Nucleus accumbens (tissue), 56 donors: ENCODE data around the gene TAPBP.
"Not testable (repeated sequence)": the region's sequence is repeated elsewhere in the genome, so short reads cannot be mapped to it uniquely, and the experiment has no call there.

Source experiments
- DNase-seq, 56 donors: peaks; one replicate each; lab custom pipeline; 2025; lab: John Stamatoyannopoulos, UW

TAPBP gene

DNA sequence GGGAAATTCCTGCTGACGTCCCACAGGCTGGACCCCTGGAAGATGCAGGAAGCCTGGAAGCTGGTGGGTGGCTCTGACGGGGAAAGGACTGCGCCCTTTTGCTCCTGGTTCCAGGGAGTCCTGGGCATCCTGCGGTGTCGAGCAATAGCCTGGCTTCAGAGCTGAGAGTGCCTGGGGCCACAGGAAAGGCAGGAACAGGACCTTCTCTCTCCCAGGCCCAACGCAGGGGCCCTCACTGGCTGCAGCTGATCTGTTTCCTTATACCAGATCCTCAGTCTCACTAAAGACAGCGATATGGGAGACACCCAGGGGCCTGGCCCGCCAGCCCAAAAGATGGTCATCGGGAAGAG, 35.5 kb downstream of the TAPBP start:
- DNase-seq: no peak

DNA sequence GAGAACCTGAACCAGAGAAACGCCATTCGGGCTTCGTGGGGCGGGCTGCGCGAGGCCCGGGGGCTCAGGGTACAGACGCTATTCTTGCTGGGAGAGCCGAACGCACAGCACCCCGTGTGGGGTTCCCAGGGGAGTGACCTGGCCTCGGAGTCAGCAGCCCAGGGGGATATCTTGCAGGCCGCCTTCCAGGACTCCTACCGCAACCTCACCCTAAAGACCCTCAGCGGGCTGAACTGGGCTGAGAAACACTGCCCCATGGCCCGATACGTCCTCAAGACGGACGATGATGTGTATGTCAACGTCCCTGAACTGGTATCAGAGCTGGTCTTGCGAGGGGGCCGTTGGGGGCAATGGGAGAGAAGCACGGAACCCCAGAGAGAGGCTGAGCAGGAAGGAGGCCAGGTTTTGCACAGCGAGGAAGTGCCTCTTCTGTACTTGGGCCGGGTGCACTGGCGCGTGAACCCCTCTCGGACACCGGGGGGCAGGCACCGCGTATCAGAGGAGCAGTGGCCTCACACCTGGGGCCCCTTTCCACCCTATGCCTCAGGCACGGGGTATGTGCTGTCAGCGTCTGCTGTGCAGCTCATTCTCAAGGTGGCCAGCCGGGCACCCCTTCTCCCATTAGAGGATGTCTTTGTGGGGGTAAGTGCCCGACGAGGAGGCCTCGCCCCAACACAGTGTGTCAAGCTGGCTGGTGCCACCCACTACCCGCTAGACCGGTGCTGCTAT, 36.1 kb downstream of the TAPBP start:
- peak in 2 of 56 donors; percentile 7 to 20 for DNase-seq

DNA sequence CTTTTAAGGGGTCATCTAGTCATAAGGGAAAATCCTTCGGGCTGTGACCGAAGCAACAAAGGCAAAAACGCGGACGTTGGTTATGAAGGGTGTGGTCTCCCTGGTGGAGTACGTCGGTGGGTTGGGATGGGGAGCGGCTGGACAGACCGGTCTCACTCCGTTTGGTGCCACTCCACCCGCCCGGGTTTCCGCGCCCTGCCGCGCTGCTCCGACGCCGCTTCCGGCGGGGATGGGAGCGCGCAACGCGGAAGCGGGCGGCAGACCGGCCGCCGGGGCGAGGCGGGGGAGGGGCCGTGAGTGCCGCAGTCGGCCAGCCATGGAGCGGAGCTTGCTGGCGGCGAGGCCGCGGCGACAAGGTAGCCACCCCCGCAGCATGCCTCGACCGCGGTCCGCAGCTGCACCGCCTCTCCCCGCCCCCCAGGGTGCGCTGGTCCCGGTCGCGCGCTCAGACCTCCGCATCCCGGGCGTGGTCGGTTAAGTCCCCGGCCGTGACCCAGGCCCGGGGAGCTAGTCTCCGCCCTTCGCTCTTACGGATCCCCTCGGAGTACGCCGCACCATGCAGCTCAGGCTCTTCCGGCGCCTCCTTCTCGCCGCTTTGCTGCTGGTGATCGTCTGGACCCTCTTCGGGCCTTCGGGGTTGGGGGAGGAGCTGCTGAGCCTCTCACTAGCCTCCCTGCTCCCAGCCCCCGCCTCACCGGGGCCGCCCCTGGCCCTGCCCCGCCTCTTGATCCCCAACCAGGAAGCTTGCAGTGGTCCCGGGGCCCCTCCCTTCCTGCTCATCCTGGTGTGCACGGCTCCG, 36.8 kb downstream of the TAPBP start, which contains the start of gene B3GALT4:
Gene B3GALT4, plus strand, starts transcription at position 260 of the 799 bp plus-strand sequence. Its CDS starts 297 bp downstream, at position 557.
- peak in 45 of 56 donors; percentile 9 to 79 (median 57) for DNase-seq

DNA sequence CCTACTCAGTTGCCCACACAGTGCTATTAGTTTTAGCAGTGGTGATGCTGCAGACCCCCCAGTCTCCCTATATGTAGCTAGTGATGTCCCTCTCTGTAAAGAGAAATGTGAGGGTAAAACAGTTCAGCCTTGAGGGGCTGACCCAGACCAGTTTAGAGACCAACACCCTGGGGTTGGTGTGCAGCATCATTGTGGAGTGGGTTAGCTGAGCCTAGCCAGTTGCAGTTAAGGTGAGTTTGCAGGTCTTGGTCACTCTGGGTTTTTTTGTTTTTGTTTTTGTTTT, 37.4 kb downstream of the TAPBP start:
- no peak for DNase-seq

DNA sequence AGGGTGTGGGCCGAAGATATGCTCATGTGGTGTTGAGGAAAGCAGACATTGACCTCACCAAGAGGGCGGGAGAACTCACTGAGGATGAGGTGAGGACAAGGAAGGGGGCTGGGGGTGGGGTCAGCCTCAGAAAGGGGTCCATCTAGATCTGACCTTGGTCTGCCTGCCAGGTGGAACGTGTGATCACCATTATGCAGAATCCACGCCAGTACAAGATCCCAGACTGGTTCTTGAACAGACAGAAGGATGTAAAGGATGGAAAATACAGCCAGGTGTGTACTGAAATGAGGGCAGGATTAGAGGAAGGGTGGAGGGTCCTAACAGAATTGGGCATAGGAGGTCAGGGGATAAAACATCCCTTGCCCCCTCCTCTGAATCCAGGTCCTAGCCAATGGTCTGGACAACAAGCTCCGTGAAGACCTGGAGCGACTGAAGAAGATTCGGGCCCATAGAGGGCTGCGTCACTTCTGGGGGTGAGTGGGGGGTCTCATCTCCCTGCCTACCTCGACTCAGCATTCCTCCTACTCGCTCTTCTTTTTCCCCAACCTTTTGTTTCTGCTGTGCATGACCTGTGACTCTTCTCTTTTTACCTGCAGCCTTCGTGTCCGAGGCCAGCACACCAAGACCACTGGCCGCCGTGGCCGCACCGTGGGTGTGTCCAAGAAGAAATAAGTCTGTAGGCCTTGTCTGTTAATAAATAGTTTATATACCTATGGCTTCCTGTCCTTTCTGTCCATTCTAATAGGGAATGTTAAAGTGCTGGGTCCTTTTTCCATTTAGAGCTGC, 37.9 kb downstream of the TAPBP start:
- not testable (repeated sequence) for DNase-seq

DNA sequence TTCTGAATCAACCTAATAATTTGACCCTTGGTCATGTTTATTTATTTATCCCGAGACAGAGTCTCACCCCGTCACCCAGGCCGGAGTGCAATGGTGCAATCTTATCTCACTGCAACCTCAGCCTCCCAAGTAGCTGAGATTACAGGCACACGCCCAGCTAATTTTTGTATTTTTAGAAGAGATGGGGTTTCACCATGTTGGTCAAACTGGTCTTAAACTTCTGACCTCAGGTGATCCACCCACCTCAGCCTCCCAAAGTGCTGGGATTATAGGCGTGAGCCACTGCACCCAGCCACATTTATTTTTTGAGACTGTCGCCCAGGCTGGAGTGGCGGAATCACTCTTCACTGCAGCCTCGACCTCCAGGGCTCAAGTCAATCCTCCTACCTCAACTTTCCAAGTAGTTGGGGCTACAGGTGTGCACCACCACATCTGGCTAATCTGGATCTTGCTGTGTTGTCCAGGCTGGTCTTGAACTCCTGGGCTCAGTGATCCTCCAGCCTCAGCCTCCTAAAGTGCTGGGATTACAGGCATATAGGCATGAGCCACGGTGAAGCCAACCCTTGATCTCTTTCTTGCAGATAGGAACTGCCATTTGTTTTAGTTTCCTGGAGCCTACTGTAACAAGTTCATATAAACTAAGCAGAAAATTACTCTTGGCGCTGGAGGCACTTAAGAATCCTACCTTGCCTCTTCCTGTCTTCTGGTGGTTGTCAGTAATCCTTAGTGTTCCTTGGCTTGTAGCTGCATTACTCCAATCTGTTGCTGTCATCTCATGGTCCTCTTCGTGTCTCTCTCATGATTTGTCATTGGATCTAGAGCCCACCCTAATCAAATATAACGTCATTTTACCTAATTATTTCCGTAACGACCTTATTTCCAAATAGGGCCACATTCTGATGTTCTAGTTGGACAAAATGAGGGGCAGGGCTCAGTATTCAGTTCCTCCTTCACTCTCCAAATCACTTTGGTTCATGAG, 39.7 kb downstream of the TAPBP start:
- no peak for DNase-seq

DNA sequence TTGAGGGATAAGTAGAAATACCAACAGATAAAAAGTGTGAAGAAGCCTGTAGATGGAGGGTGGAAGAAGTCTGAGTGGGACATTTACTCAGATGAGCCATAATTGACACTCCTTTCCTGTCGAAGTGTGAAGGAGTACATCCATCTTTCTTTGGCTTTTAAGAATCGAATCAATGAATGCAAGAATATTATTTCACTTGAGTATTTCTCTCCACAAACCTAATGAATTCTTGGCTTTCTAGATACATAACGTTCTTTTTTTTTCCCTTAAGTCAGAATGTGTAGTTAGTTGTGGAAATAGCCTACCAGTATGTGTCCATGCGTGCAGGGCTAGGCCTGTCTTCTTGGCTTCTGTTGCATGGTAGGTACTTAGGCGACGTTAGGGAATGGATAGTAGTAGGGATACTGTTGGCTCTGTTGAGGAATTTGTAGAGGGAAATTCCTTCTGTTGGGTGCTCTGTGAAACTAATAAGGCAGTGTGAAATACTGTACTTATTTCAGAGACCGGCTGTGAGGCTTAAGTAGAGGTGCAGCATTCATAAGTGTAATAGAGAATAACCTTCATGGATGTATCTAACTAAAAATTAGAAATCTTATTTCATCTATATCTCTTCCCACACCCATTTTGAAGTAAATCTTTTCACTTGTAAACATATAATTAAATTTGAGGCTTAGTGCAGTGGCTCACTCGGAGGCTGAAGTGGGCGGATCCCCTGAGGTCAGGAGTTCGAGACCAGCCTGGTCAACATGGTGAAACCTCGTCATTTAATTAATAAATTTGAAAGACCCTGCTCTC, 40.6 kb downstream of the TAPBP start:
- no peak for DNase-seq

DNA sequence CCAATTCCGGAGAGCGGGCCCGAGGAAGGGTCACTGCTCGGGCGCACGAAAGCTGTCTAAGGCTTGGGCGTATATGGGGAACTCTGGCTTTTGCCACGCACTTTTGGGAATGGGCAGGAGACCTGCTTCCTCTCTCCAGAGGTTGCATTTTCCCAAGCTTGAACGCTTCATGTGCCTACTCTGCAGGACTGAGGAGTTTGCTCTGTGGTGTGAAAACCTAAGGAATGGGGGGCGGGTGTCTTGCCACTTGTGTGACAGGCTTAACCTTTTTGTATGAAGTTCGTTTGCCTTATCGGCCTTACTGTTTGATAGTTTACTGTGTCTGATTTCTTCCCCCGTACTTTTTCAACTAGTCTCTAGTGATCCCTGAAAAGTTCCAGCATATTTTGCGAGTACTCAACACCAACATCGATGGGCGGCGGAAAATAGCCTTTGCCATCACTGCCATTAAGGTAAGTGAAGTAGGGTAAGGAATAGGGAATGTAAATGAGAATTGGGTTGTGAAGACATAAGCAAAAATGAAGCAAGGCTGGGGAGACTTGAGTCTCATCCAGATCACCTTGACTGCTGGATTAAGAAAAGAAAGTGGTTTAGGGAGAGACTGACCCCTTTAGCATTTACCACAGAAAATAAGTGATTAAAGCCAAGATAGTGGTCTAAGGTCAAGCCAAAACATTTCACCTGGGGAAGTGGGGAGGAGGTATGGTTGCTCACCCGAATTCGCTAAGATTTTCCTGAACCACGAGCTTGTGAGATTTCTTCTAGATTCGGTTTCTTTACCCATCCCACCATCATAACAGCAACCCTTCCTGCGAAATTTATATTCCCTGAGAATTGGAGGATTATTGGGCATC, 41.4 kb downstream of the TAPBP start:
- no peak for DNase-seq

DNA sequence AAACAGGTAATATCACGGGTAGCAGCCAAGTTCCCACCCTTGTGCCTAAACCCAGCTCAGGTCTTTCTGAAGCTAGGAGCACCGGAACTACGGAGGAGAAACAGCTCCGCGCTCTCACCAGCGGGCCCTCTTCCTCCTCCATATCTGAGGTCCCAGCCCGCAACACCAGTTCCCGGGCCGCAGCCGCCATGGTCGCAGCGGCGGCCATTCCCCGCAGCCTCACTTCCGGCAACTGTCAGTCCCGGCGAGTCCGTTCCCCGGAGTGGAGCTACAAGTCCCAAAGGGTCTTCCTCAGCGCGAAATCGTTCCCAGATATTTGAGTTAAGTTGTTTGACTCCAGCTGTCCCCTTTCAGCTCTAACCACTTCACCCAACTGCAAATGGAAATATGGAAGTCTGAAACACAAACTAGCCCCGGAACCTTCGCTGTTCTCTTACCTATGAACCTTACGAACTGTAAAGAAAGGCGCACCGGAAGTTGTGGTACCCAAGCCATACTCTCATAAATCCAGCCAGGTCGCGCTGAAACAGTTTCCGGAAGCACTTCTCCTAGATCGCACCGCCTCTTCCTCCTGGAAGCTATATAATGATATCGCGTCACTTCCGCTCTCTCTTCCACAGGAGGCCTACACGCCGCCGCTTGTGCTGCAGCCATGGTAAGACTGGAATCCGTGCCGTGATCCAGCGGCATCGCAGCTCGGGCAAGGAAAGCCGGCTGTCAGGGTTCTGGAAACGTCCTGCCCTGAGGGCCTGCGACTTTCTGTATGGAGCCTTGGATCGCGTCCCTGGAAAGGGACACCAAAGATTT, 42.2 kb downstream of the TAPBP start, which contains the start of the genes RPS18 and VPS52:
Gene RPS18, plus strand, starts transcription at position 608 of the 807 bp plus-strand sequence. Its CDS starts 45 bp downstream, at position 653.
Gene VPS52, minus strand, starts transcription at position 409 of the 807 bp plus-strand sequence. Its CDS starts 201 bp downstream, at position 208.
- peak in 55 of 56 donors; percentile 72 to 98 (median 92) for DNase-seq

DNA sequence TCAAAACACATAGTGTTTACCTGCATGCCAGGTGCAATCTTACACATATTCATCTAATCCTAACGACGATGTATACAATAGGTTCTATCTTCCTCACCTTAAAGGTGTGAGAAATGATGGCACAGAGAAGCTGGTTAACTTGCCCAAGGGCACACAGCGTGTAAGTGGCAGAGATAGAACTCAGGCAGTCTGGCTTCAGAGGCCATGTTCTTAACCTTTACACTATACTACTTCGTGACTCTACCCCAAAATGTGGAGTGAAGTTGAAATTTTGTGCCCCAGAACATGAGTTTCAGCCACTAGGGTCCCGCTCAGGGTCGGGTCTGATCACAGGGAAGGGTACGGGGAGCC, 42.8 kb downstream of the TAPBP start:
- DNase-seq: no peak

DNA sequence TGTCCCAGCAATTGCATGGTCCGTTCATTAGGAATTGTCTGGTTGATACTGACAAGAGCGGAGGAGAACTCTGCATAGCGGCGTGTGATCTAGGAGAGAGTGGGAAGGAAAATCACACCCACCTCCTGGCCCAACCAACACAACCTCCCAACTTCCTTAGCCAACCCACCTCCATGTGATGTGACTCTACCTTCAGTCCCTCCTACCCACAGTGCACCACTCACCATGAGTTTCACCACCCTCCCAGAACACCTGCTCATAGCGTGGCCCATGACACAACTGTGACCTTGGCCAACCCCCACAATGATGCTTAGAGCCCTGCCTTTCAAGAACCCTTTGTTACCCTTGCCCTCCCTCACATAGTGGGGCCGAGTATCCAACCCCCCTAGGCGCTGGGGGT, 49.9 kb downstream of the TAPBP start:
- no peak for DNase-seq

DNA sequence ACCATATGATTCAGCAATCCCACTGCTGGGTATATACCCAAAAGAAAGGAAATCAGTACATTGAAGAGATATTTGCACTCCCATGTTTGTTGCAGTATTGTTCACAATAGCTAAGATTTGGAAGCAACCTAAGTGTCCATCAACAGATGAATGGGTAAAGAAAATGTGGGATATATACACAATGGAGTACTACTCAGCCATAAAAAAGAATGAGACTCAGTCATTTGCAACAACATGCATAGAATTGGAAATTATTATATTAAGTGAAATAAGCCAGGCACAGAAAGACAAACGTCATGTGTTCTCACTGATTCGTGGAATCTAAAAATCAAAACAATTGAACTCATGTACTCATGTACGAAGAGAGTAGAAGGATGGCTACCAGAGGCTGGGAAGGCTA, 51.4 kb downstream of the TAPBP start:
- DNase-seq: not testable (repeated sequence)

DNA sequence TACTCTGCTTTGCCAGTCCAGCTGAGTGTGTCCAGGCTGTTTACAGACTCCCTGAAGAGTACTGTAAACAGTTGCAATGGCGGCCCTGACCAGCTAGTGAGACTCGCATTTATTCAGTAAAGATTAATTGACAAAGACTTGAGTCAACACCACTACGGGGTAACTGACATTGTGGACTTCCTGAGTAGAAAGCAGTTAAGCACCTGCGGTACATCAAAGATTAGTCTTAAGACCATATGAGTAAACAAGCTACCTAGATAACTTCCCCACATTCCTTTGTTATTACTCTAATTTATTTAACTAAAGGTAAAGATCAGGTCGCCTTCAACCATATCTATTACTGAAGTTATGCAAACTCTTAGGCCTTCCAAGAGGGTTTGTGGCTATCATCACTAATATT, 54.8 kb downstream of the TAPBP start:
- DNase-seq: no peak

DNA sequence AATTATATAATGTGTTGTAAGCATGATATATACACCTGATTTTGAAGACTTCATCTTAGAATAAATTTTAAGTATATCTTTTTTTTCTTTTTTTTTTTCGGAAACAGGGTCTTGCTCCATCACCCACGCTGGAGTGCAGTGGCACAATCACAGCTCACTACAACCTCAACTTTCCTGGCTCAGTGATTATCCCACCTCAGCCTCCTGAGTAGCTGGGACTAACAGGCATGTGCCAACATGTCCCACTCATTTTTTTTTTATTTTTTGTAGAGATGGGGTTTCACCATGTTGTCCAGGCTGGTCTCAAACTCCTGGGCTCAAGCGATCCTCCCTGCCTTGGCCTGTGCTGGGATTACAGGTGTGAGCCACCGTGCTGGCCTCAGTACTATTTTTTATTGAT, 59.3 kb downstream of the TAPBP start:
- DNase-seq: no peak

DNA sequence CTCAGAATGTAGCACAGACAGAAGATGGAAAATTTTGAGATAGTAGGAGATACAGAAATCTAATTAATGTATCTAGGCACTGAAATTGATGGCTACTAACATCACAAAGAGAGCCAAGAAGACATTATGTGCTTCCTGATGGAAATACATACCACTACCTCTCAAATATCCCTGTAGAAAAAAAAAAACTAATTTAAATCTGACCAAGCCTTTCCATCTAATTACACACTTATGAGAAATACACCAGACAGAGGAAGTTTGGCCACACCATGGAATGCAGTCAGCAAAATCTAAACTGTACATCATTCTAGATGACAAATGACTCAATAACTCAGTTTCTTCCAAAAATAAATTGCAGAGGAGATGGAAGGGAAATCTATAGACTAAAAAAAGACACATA, 61.1 kb downstream of the TAPBP start:
- no peak for DNase-seq

DNA sequence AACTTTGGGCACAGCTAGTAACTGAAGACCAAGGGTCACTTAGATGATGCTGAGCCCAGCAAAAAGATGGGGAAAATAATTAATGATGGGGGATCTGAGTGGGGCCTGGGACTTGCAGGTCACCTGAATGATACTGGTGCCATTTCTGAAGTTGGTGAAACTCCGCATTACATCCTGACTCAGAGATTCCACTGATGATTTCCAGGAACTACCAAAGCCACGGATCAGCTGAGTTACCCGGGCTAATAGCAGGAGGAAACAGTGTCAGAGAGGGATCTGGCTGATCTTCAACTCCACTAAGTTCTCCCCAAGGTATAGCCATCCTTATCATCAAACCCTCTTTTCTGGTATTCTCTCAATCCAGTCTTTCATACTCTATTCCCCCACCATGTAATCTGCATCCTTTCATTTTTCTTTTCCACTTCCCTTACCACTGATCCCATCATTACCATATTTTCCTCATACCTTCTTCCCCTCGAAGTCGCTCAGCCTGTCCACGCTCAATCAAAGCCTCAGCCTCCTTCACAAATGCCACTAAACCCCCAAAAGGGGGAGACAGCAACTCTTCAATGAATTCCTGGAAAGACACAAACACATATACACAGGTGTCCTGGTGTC, 62.4 kb downstream of the TAPBP start:
- no peak for DNase-seq

DNA sequence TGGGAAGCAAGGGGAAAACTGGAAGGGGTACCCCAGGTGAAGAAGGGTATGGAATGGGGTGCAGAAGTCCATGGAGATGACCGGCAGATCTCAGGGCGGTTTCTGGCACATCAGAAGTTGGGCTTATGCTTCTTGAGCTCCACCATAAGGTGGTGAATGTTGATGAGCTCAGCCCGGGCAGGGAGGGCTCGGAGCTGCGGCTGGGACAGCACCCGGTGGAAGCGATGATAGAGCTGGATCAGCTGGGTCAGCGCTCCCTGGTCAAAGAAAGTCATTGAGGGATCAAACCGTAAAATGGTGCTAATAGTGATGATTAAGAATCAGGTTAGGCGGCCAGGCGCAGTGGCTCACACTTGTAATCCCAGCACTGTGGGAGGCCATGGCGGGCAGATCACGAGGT, 63.1 kb downstream of the TAPBP start:
- no peak for DNase-seq
